ENCODE data around the gene PPM1H.
"Not testable (repeated sequence)": the region's sequence is repeated elsewhere in the genome, so short reads cannot be mapped to it uniquely, and the experiment has no call there.

Gene PPM1H

DNA sequence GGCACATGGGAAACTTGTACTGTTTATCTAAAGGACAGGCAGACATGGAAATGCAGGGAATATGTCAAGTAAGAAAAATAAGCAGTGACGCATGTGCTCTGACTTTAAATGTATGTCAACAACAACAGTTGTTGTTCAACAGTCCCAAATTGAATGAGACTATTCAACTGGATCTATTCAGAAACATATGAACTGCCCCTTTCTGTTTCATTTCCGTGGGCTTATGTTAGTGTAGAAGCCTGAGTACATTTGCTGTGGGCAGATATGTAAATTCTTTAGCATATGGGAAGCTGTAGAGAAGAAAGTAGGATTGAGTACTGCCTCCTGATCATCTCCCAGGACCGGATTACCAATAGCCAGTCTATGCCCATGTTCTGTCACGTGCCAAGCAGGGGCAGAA is 7.4 kb upstream of the PPM1H start:
- not testable (repeated sequence) for ATAC-seq

DNA sequence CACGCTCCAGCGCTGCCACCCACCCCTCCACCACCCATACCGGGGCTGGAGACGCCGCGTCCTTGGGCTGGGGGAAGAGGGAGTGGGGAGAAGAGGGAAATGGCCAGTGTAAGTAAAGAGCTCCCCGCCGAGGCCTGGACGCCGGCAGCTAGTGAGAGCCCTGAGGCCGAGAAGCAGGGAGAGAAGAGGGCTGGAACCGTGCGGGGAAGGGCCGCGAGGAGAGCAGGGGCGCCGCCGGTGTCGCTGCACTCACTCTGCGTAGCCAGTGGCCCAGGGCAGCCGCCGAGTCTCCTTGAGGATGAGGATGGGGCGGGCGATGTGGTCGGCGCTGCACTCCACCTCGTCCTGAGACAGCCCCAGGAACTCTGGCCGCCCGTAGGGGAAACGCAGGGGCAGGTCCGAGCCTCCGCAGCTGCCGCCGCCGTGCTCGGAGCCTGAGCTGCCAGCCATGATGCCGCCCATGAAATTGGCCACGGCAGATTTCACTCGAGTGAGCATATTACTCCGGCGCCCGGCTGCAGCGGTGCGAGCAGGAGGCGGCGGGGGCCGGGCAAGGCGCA is 631 bp downstream of the PPM1H start:
- ATAC-seq = peak; percentile 27 to 46

DNA sequence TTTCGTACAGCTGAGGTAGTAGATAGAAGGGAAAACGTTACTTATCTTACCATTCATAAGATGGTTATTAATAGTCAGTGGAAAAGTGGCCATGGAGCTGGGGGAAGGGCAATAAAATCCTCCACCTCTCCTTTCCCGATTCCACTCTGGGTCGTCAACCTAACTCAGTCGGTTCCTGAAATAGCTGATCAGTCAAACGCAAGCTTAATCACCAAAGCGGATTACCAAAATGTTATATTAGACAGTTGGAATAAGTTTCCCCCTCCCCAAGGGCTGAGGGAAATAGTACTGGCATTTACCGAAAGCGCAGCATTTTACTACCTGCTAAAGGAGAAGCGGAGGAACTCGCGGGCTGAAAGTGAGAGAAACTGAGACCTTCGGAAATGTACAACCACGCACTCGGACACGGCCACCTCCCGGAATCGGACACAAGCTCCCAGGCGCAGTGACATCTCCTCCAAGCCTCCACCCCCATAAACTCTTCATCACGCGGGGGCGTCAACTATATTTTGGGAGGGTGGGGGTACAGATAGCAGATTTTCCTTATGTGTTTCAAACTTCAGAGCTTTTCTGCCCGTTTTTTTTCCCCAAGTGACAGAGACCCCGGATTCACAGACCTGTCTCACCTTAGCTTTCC is 1.2 kb downstream of the PPM1H start:
- ATAC-seq = no peak

DNA sequence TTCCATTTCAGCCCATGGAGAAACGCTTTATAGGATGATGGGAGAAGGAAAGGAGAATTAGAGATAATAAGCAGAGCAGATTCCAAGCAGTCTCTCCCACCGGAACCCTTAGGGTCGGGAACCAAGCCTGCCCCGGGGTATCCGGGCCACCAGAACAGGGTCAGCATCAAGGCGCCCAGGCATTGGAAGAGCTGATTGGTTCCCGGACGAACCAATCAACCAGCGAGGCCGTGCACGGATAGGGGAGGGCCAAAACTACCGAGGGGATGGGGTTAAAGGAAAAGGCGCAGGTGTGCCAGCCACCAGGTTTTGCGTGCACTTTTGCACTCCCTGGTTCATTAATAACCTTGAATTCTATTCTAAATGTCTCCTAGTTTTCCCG is 1.7 kb downstream of the PPM1H start:
- ATAC-seq = no peak

DNA sequence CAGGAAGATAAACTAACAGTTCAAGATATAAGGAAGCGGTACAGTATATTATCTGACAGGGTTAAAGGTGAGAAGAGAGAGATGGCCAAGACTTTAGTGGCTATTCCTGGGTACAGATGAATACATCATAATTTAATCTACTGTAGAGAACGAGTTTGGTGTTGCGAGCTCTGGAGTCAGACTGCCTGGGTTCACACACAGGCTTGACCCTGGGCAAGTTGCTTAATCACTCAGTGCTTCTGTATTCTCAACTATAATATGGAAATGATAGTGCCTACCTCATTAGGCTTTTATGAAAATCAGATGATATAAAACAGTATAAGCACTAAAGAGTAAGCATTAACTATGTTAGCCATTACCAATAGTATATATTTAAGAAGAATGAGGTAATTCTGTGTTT is 3.5 kb downstream of the PPM1H start:
- ATAC-seq = no peak

DNA sequence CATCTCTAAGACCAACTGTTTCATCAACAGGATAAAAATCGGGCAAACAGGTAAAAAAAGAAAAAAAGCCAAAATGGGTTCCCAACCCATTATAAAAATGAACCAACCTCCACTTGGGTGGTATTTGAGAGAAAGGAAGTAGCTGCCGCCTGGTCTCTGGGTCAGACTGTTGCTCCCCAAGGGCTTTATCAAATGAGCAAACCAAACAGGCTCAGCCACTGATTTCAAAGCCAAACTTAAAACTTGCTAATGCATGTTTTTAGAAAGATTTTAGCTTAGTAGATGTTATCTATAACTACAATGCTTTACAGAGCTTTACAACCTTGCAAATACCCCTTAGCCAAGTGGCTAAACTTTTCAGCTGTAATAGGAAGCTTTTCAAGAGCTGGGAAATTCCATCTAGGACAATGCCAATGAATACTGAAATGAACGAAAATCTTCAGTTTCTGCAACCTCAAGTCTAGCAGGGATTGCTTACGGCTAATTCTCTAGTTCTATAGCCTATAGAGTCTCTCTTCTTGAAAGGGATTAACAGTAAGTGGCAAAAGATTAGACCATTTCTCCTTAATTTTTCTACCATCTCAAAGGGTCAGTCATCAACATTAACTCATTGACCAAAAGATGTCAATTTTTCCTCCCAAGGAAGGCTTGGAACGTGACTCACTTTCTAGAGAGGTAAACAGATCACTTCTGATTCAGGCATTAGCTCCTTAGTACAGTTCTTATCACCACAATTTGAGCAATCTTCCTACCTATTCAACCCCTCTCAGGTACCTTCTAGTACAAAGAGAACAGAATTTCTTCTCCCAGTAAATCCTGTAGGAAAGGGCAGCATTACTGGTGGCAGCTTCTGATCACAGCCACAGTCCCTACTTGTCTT is 4.2 kb downstream of the PPM1H start:
- no peak for ATAC-seq

DNA sequence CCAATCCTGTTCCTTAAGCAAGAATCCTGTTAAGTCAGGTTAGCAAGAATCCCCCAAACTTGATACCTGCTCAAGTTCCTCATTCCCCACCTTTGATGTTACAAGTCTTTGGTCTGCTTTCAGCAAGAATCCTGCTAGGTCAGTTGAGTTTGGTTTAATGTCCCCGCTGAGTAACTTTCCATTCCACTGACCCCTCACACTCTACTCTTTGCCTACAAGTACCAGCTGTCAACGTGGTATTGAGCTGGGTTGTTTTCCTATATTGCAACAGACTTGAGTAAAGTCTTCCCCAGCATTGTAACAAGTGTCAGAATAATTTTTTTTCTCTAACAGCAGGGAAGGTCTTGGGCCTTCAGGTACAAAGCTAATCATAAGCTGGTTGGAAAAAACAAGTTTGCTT is 6.3 kb downstream of the PPM1H start:
- no peak for ATAC-seq

DNA sequence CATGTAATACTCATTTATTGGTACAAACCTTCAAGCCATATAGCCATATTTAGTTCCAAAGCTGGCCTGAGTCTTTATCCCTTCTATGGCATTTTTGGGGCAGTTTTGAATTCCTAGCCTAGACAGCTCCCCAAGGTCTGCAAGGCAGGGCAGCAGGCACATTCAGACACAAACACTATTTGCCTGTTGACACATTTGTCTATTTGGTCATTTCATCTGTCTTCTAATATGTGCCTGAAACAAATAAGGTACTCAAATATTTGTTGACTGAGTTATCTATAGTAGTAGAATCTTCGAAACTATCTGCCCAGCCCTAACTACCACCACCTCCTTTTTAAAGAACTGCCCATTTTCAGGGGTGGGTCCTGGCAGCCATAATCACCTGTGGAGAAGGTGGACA is 9.3 kb downstream of the PPM1H start:
- ATAC-seq = no peak

DNA sequence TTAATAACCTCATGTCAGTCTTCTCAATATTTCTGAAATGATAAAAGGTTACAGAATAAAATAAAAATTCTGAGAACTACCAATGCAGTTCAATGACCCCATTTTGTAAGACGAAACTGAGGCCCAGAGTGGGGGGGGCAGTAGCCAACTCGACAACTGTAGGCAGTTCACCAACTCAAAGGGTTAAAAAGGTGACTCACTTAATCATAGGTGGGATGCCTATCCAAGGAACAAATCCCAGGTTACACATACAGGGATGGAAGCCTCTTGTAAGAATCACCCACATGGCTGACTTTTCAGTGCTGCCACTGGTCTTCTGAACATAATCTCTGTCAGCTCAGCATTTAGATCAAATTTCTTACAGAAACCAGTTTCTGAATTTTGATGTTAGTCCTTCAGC is 10.9 kb downstream of the PPM1H start:
- ATAC-seq = no peak

DNA sequence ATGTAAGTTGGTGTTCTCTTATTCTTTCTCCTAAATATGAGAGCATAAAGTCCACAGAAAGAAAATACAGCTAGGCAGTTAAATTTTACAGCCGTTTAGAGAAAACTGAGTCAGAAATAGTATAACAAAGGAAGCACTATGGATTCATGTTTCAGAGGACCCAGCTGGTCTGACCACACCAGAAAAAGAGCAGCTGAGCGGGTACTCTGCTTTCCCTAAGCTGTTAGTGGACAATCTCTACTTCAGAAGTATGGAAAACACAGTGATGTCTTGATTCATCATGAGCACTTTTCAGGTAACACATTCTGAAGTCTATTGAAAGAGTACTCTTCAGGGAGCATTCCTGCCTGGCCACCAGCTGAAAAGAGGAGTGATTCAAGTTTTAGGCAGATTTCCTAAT is 12.4 kb downstream of the PPM1H start:
- ATAC-seq = no peak

DNA sequence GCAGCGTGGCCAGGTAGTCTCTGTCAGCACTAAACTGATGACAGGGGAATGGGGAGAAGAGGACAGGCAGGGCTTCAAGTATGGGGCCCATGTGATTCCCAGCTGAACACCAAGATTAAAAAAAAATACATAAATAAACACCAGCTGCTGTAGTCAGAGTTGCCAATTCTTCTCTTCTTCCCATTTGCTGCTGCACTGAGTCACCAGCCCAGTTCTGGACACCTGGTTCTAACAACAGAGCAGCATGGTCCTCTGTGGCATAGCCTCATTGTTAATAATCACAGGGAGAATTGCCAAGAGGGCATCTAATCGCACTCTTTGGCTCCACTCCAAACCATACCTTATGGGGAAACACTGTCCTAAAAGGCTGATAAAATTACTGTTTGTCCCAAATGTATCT is 15.1 kb downstream of the PPM1H start:
- no peak for ATAC-seq

DNA sequence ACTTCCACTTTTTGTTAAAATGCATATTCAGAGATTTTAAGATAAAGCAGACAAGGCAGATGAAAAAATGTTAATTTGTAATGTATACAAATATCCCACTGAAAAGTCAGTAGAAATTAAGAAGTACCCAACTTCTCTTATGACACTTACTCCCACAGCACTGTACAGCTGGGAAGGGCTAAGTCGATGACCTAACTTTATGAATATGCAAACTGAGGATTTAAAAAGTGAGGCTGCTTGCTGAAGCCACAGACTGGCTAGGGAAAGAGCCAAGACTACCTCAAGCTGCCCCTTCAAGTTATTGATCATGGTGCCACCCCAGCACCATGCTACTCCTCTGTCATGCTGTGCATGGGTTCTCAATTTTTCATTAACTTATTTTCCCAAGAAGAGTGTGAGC is 17.0 kb downstream of the PPM1H start:
- ATAC-seq = no peak

DNA sequence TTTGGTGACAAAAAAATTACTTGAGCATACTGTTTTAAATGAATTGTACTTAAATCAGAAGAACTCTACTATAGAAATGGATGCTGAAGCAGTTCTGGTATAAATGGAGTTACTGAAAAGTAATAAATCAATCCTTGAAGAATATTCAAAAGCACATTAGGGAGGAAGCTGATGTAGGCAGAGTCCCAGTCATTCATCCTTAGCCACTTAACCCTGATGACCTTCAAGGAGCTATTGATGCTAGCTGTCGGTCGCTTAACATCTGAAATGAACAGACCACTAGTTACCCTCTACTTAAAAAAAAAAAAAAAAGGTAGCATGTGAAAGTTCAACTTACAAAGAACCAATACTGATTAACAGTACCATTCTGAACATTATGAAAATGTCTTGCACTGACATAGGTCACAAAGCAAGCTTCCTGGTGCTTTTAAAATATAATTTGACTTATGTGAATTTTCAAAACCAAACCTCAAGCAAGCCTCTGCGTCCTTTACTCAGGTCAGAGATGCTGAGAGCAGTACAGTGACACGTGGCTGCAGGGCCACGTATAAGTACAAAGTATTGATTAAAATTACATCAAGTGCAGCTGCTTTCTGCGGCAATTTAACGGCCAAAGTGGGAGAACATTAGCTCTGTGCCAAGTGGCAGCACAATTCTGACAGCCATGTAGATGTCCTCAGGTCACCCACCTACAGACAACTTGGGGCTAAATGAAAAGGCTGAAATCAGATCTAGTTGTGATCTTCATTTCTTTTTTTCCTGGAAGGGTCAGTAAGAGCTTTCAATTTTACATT is 18.1 kb downstream of the PPM1H start:
- no peak for ATAC-seq

DNA sequence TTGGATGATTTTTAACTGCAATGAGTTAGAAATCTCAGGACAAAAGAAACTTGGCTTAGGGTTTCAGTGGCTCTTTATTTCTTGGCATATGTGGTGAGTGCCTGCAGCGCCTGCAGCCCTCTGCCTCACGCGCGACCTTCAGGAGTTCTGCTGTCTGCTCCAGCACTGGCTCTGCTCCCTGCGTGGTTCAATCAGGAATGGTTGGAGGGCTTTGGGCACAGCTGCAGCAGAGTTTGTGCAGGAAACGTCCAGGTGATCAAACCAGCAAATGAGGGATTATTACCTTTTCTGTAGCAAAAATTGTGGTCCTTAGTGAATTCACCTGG is 19.8 kb downstream of the PPM1H start:
- ATAC-seq = no peak

DNA sequence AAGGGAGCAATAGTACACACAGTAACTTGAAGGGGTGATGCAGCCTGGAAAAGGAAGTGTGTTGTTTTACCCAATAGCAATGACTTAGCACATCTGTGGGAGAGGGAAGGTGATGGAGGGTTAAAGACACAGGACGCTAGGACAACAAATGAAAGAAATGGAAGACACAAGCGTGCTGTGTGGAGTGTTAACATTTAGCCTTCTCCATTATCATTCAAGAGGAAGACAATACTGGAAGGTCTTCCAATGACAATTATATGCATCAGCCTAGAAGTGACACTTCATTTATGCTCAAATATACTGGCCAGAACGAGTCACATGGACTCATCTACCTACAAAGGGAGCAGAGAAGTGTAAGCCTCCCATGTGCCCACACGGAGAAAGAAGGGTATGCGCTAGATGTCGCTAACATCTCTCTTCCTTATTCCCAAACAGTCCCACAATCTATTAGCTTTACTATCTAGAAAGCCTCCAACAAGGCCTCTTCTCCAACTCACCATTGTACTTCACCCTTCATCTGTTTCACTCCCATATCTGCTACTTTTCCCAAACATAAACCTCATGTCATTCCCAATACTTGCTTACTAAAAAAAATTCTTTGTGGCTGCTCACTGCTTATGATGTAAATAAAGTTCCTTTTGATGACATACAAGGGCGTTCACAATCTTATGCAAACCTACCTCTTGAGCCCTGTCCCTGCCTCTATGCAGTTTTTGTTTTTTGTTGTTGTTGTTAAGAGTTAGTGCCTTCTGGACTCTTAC is 20.3 kb downstream of the PPM1H start:
- ATAC-seq = no peak

DNA sequence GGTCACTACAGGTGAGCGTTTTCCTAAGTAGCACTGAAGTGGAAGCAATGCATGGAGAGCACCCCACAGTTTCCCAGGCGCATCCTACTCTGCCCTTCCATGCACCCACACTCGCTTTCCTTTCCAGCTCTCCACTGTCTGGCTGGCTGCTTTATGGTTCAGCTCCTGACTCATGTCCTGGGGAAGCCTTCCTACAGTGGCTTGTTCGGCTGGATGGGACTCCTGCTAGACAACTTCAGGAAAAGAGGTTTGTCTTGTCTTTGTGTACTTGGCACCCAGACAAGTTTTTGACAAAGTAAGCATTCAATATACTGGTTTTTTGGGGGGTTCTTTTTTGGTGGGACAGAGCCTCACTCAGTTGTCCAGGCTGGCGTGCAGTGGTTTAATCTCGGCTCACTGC is 21.6 kb downstream of the PPM1H start:
- no peak for ATAC-seq

DNA sequence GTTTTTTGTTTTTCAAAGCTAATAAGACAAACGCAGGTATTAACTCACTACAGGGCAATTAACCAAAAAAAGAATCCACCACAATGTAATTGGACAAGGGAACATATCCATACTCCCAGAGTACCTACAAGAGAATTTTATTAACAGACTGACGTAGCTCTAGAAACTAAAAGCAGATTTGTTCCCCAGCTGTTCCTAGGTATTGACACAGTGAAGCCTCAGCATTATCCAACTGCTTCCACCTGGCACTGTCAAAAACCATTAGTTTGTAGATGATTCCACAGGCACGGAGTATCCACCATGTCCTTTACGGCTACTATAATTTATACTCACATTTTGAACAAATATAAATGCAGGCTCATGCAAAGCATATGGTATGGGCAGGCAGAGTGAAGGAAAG is 22.3 kb downstream of the PPM1H start:
- ATAC-seq = no peak

DNA sequence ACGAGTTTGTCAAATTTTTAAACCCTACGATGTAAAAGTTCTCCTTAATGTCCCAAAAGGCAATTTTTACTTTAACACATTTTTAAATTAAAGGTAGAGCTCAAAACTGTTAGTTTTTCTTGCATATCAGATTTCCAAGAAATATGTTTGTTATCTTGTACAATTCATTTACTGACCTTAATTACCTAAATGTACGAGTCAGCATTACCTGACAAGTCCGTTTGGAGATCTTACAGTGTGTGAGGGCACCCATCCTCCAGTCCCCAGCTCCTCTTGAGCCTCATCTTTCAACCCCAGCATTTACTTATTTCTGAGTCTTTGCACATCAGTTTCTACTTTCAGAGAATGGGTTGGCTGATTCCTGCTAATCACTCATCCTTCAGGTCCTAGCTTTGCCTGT is 23.7 kb downstream of the PPM1H start:
- ATAC-seq = no peak

DNA sequence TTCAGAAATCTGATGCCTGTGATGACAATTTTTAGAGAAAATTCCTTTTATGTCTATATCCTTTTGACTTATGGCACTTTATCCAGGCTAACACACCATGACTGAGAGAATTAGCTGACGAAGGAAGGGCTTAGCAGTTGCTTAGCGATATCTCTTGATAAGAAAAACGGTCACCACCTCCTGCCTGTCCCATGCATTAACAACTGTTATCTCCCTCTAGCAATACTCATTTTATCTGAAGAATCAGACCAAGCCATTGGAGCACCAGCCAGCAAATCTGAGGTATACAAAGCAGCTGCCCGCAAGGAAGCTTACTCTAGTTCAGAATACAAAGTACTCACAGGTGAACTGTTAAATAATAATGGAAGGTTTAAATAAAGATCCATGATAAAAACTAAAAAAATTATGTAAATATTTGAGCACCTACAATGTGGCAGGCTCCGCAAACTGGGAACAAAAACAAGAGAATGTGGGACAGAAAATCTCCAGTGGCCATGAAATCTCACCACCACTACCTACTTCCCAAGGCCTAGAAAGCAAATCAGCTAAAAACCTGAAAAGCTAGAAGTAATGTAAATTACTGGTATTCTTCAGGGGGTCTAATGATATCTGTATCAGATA is 24.3 kb downstream of the PPM1H start:
- ATAC-seq = no peak

DNA sequence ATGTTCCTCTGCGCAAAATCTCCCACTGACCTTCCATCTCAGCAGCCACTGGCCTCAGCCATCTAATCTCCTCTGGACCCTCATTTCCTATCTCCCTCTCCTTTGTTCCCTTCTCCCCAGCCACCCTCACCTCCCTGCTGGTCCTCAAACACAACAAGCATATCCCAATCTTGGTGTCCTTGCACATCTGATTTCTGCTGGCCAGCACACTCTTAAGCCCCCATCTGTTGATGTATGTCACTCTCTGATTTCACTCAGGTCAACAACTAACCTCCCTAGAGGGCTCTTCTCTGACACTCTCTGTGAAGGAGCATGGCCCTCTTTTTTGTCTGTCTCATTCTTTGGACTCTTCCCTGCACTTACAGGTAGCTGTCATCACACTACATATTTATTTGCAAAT is 25.6 kb downstream of the PPM1H start:
- ATAC-seq = no peak

DNA sequence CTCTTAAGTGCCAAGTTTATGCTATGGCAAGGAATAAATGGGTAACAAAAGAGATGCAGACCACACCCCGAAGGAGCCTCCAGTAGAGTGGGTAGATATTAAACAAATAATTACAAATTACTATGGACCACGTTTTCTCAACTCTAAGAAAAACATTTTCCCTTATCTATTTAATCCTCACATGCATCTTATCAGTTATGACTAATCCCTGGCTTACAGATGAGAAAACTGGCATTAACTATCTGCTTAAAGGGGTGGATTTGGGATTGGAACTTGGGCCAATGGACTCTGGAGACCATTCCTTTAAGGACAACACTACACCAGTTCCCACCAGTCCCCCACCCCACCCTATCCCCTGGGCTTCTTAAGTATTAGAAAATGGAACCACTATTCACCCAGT is 26.3 kb downstream of the PPM1H start:
- no peak for ATAC-seq

DNA sequence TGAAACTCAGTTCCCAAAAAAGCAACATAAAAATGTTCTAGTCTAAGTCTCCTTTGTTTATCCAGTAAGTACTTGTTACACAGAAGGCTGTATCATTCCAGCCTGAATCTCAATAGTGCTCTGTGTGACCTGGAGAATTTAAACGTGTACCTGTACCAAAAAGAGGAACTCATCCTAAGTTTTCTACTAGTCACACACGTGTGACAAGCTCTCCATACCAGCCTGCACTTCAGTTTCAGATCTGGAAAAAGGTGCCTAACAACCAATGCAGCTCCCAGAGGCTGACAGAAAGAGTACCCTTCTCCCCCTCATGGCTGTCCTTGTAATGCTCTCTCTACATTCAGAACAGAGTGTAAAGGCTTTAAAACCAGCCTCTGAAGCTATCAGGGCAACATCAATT is 27.4 kb downstream of the PPM1H start:
- ATAC-seq = no peak
